ENCODE results near the gene AGBL5.

The AGBL5 gene

GRCh38 chr2:27058210-27058609, 6.7 kb downstream of the AGBL5 start:
- H3K4me3 ChIP-seq (ENCODE audit: low read depth, low read length) = no peak overlapping the region
- DNase-seq (ENCODE audit: low read depth) = no peak
- TF ChIP-seq, protein P1, sequence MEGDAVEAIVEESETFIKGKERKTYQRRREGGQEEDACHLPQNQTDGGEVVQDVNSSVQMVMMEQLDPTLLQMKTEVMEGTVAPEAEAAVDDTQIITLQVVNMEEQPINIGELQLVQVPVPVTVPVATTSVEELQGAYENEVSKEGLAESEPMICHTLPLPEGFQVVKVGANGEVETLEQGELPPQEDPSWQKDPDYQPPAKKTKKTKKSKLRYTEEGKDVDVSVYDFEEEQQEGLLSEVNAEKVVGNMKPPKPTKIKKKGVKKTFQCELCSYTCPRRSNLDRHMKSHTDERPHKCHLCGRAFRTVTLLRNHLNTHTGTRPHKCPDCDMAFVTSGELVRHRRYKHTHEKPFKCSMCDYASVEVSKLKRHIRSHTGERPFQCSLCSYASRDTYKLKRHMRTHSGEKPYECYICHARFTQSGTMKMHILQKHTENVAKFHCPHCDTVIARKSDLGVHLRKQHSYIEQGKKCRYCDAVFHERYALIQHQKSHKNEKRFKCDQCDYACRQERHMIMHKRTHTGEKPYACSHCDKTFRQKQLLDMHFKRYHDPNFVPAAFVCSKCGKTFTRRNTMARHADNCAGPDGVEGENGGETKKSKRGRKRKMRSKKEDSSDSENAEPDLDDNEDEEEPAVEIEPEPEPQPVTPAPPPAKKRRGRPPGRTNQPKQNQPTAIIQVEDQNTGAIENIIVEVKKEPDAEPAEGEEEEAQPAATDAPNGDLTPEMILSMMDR (IDR thresholded peaks at IDR 0.05; ENCODE audit: low read depth, low read length, missing control alignments) = no peak

GRCh38 chr2:27059141-27059820, 7.8 kb downstream of the AGBL5 start:
- H3K4me3 ChIP-seq (ENCODE audit: low read depth, low read length) = no peak overlapping the region
- TF ChIP-seq, protein P1 (IDR thresholded peaks at IDR 0.05; ENCODE audit: low read depth, low read length, missing control alignments) = no peak
- no peak for DNase-seq (ENCODE audit: low read depth)

DNA sequence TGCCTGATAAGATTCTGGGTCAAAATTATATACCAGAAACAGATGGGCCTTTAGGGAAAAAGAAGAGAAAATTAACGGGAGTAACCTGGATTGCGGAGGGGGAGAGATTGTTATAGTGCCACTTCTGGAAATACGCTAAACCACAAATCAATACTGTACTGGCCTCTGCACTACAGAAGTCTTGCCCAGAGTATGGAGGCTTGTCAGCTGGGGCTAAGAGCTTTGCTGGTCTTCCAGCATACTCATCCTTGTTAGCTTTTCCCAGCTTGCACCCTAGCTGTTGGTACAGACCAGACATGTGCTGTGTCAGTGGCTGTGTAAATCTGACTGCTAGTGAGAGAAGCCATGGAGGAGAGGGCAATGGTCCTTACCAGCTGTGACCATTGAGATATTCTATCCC, 8.9 kb downstream of the AGBL5 start:
- no peak overlapping the region for H3K4me3 ChIP-seq (ENCODE audit: low read depth, low read length)
- TF ChIP-seq, protein P1 (IDR thresholded peaks at IDR 0.05; ENCODE audit: low read depth, low read length, missing control alignments) = no peak
- DNase-seq (ENCODE audit: low read depth) = no peak

DNA sequence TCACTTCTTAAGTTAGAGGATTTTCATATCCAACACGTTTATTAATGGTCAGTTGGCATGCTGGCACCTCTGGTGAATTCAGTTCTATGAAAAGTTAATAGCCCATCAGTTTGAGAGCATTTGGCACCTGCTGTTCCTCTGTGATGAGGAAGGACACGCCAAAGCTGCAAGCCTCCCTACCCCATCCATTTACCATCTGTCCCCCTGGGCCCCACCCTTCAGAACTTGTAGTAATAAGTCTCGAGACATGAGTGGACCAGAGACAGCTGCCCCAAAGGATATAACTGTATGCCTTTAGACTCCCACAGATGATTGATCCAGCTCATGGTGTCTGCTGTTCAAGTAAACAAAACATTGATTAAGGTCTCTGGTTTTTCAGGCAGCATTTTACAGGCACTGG, 13.7 kb downstream of the AGBL5 start:
- H3K4me3 ChIP-seq (ENCODE audit: low read depth, low read length) = no peak overlapping the region
- TF ChIP-seq, protein P1 (IDR thresholded peaks at IDR 0.05; ENCODE audit: low read depth, low read length, missing control alignments) = no peak
- no peak for DNase-seq (ENCODE audit: low read depth)

GRCh38 chr2:27067385-27067784, 15.9 kb downstream of the AGBL5 start:
- no peak for DNase-seq (ENCODE audit: low read depth)
- TF ChIP-seq, protein P1 (IDR thresholded peaks at IDR 0.05; ENCODE audit: low read depth, low read length, missing control alignments) = no peak
- no peak overlapping the region for H3K4me3 ChIP-seq (ENCODE audit: low read depth, low read length)

GRCh38 chr2:27069436-27069835, 18.0 kb downstream of the AGBL5 start:
- DNase-seq (ENCODE audit: low read depth) = no peak
- TF ChIP-seq, protein P1 (IDR thresholded peaks at IDR 0.05; ENCODE audit: low read depth, low read length, missing control alignments) = no peak
- no peak overlapping the region for H3K4me3 ChIP-seq (ENCODE audit: low read depth, low read length)

GRCh38 chr2:27069961-27070618, 18.6 kb downstream of the AGBL5 start:
- DNase-seq (ENCODE audit: low read depth) = no peak
- H3K4me3 ChIP-seq (ENCODE audit: low read depth, low read length) = peak overlapping the region; percentile 98
- TF ChIP-seq, protein P1 (IDR thresholded peaks at IDR 0.05; ENCODE audit: low read depth, low read length, missing control alignments) = no peak
